T-helper 1 cell treated with Interleukin-12 subunit alpha and Interleukin-12 subunit beta and Interleukin-4 antibody, amounts not matched to agents 30 ng/mL and 1 ng/mL, for 36 hours (primary cell): ENCODE measurements around the gene EMP1. TPM values are rescaled to one million over a fixed set of nuclear protein-coding genes. Genes with fewer than 3 reads are reported as not detected.

Experiments used
- intact Hi-C: fragments of 100-400 bp; cut with micrococcal nuclease; formaldehyde crosslinking; loops from one replicate; pipeline ENCODE4 v1.15.1; 2024
- total RNA-seq: library from RNA; stranded (reverse); gene quantifications from 2 replicates; pipeline ENCODE4 v1.2.3, GENCODE V29; 2022

The EMP1 gene
- total RNA-seq, 1 donor from 2014 or later, result 15.7 TPM

- intact Hi-C loops, result loop anchor here (1.0 to 5.0 kb wide), 11 partner anchors 16 to 836 kb away; partner anchors contain the start of genes EMP1, FAM234B and HEBP1
Measured at GRCh38 chr12:13211859-13212664, 15.5 kb downstream of the EMP1 start.

- intact Hi-C loops, result no loop called here
Measured at GRCh38 chr12:13215056-13215455, 18.5 kb downstream of the EMP1 start.

- intact Hi-C loops, result no loop called here
Measured at GRCh38 chr12:13218641-13219040, 22.1 kb downstream of the EMP1 start.

GRCh38 chr12:13219320-13219719 lies 22.8 kb downstream of the EMP1 start:
- intact Hi-C loops, result no loop called here

- intact Hi-C loops, result no loop called here
Measured at GRCh38 chr12:13220838-13221237, 24.3 kb downstream of the EMP1 start.

- intact Hi-C loops, result no loop called here
Measured at GRCh38 chr12:13222076-13222475, 25.6 kb downstream of the EMP1 start.

GRCh38 chr12:13223179-13223804 lies 26.8 kb downstream of the EMP1 start:
- intact Hi-C loops, result no loop called here

GRCh38 chr12:13223941-13224340 lies 27.4 kb downstream of the EMP1 start:
- intact Hi-C loops, result no loop called here

- intact Hi-C loops, result no loop called here
Measured at GRCh38 chr12:13227191-13227590, 30.7 kb downstream of the EMP1 start.

- intact Hi-C loops, result no loop called here
Measured at GRCh38 chr12:13228579-13228978, 32.1 kb downstream of the EMP1 start.

- intact Hi-C loops, result no loop called here
Measured at GRCh38 chr12:13229504-13229903, 33.0 kb downstream of the EMP1 start.

- intact Hi-C loops, result no loop called here
Measured at GRCh38 chr12:13230500-13230899, 34.0 kb downstream of the EMP1 start.

- intact Hi-C loops, result loop anchor here (1.0 kb wide), 3 partner anchors 22 to 318 kb away; no protein-coding TSS in a partner anchor
Measured at GRCh38 chr12:13233830-13234641, 37.5 kb downstream of the EMP1 start.

- intact Hi-C loops, result no loop called here
Measured at GRCh38 chr12:13238204-13238603, 41.7 kb downstream of the EMP1 start.

GRCh38 chr12:13241833-13242488 lies 45.4 kb downstream of the EMP1 start:
- intact Hi-C loops, result no loop called here

GRCh38 chr12:13242936-13243335 lies 46.4 kb downstream of the EMP1 start:
- intact Hi-C loops, result no loop called here

GRCh38 chr12:13243516-13244070 lies 47.1 kb downstream of the EMP1 start:
- intact Hi-C loops, result no loop called here

- intact Hi-C loops, result no loop called here
Measured at GRCh38 chr12:13247596-13247995, 51.1 kb downstream of the EMP1 start.

GRCh38 chr12:13248964-13249363 lies 52.4 kb downstream of the EMP1 start:
- intact Hi-C loops, result no loop called here

GRCh38 chr12:13250416-13250815 lies 53.9 kb downstream of the EMP1 start:
- intact Hi-C loops, result no loop called here

- intact Hi-C loops, result no loop called here
Measured at GRCh38 chr12:13251521-13251920, 55.0 kb downstream of the EMP1 start.
